ENCODE measurements around the gene ABHD16A. TPM values are rescaled to one million over a fixed set of nuclear protein-coding genes. Genes with fewer than 3 reads are reported as not detected.

ABHD16A gene
- total and polyA plus RNA-seq, 2 of the 13 experiments (the other 11 are each of a cell fraction or from before 2014, with no cell fraction given) = 43.5 to 45.4 TPM

GRCh38 chr6:31729979-31730630 lies 27.0 kb upstream of the ABHD16A start (continued):
- TF ChIP-seq, protein P1, sequence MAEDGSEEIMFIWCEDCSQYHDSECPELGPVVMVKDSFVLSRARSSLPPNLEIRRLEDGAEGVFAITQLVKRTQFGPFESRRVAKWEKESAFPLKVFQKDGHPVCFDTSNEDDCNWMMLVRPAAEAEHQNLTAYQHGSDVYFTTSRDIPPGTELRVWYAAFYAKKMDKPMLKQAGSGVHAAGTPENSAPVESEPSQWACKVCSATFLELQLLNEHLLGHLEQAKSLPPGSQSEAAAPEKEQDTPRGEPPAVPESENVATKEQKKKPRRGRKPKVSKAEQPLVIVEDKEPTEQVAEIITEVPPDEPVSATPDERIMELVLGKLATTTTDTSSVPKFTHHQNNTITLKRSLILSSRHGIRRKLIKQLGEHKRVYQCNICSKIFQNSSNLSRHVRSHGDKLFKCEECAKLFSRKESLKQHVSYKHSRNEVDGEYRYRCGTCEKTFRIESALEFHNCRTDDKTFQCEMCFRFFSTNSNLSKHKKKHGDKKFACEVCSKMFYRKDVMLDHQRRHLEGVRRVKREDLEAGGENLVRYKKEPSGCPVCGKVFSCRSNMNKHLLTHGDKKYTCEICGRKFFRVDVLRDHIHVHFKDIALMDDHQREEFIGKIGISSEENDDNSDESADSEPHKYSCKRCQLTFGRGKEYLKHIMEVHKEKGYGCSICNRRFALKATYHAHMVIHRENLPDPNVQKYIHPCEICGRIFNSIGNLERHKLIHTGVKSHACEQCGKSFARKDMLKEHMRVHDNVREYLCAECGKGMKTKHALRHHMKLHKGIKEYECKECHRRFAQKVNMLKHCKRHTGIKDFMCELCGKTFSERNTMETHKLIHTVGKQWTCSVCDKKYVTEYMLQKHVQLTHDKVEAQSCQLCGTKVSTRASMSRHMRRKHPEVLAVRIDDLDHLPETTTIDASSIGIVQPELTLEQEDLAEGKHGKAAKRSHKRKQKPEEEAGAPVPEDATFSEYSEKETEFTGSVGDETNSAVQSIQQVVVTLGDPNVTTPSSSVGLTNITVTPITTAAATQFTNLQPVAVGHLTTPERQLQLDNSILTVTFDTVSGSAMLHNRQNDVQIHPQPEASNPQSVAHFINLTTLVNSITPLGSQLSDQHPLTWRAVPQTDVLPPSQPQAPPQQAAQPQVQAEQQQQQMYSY (CRISPR knock-in tag; IDR thresholded peaks at IDR 0.05) = no peak
- TF ChIP-seq FOXM1 (CRISPR knock-in tag; IDR thresholded peaks at IDR 0.05) (no peak), NFRKB (IDR thresholded peaks at IDR 0.05) (no peak), GATAD1 (CRISPR knock-in tag; IDR thresholded peaks at IDR 0.05) (no peak), ZNF781 (CRISPR knock-in tag; IDR thresholded peaks at IDR 0.05; ENCODE audit: borderline replicate concordance, not compliant biosample characterization) (no peak), ZBTB2 (CRISPR knock-in tag; IDR thresholded peaks at IDR 0.05; ENCODE audit: low read depth) (peak; percentile 1; the same call in 1 of the 2 replicates), E2F1 (CRISPR knock-in tag; IDR thresholded peaks at IDR 0.05) (no peak; the same call in 1 of the 2 replicates)
- TF ChIP-seq, protein P2, sequence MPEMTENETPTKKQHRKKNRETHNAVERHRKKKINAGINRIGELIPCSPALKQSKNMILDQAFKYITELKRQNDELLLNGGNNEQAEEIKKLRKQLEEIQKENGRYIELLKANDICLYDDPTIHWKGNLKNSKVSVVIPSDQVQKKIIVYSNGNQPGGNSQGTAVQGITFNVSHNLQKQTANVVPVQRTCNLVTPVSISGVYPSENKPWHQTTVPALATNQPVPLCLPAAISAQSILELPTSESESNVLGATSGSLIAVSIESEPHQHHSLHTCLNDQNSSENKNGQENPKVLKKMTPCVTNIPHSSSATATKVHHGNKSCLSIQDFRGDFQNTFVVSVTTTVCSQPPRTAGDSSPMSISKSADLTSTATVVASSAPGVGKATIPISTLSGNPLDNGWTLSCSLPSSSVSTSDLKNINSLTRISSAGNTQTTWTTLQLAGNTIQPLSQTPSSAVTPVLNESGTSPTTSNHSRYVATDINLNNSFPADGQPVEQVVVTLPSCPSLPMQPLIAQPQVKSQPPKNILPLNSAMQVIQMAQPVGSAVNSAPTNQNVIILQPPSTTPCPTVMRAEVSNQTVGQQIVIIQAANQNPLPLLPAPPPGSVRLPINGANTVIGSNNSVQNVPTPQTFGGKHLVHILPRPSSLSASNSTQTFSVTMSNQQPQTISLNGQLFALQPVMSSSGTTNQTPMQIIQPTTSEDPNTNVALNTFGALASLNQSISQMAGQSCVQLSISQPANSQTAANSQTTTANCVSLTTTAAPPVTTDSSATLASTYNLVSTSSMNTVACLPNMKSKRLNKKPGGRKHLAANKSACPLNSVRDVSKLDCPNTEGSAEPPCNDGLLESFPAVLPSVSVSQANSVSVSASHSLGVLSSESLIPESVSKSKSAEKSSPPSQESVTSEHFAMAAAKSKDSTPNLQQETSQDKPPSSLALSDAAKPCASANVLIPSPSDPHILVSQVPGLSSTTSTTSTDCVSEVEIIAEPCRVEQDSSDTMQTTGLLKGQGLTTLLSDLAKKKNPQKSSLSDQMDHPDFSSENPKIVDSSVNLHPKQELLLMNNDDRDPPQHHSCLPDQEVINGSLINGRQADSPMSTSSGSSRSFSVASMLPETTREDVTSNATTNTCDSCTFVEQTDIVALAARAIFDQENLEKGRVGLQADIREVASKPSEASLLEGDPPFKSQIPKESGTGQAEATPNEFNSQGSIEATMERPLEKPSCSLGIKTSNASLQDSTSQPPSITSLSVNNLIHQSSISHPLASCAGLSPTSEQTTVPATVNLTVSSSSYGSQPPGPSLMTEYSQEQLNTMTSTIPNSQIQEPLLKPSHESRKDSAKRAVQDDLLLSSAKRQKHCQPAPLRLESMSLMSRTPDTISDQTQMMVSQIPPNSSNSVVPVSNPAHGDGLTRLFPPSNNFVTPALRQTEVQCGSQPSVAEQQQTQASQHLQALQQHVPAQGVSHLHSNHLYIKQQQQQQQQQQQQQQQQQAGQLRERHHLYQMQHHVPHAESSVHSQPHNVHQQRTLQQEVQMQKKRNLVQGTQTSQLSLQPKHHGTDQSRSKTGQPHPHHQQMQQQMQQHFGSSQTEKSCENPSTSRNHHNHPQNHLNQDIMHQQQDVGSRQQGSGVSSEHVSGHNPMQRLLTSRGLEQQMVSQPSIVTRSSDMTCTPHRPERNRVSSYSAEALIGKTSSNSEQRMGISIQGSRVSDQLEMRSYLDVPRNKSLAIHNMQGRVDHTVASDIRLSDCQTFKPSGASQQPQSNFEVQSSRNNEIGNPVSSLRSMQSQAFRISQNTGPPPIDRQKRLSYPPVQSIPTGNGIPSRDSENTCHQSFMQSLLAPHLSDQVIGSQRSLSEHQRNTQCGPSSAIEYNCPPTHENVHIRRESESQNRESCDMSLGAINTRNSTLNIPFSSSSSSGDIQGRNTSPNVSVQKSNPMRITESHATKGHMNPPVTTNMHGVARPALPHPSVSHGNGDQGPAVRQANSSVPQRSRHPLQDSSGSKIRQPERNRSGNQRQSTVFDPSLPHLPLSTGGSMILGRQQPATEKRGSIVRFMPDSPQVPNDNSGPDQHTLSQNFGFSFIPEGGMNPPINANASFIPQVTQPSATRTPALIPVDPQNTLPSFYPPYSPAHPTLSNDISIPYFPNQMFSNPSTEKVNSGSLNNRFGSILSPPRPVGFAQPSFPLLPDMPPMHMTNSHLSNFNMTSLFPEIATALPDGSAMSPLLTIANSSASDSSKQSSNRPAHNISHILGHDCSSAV (CRISPR knock-in tag; IDR thresholded peaks at IDR 0.05; ENCODE audit: borderline replicate concordance) = peak; percentile 36; the same call in 1 of the 2 replicates
- TF ChIP-seq, protein P3, sequence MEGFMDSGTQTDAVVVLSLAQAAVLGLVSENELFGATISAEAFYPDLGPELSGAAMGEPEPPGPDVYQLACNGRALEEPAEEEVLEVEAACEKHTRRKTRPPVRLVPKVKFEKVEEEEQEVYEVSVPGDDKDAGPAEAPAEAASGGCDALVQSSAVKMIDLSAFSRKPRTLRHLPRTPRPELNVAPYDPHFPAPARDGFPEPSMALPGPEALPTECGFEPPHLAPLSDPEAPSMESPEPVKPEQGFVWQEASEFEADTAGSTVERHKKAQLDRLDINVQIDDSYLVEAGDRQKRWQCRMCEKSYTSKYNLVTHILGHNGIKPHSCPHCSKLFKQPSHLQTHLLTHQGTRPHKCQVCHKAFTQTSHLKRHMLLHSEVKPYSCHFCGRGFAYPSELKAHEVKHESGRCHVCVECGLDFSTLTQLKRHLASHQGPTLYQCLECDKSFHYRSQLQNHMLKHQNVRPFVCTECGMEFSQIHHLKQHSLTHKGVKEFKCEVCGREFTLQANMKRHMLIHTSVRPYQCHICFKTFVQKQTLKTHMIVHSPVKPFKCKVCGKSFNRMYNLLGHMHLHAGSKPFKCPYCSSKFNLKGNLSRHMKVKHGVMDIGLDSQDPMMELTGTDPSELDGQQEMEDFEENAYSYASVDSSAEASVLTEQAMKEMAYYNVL (CRISPR knock-in tag; IDR thresholded peaks at IDR 0.05; ENCODE audit: borderline replicate concordance) = no peak
